ENCODE data around the gene TTC21B. TPM values are rescaled to one million over a fixed set of nuclear protein-coding genes. Genes with fewer than 3 reads are reported as not detected.

TTC21B gene
- polyA plus RNA-seq, 3 donors: 3.1 to 6.7 (median 3.8) TPM

GRCh38 chr2:165891345-165891744, 62.2 kb downstream of the TTC21B start:
- no peak for DNase-seq
- Histone ChIP-seq H4K20me1 (ENCODE audit: insufficient read depth, low read length) (no peaks in the 10 kb centered on the region), H3K27me3 (ENCODE audit: control insufficient read depth in 2 of 2, insufficient read depth in 2 of 2, low read length in 2 of 2) (no peaks in the 10 kb centered on the region), H3K4me1 (ENCODE audit: control insufficient read depth in 1 of 2, insufficient read depth in 2 of 2, low read length in 2 of 2) (peaks cover 16 to 19% of the 10 kb centered on the region in 2 donors), H3K9ac (ENCODE audit: insufficient read depth, low read length, poor library complexity, severe bottlenecking) (no peak overlapping the region), H2AFZ (ENCODE audit: insufficient read depth, low read depth, low read length, poor library complexity, severe bottlenecking) (no peak overlapping the region), H3K4me3 (replicated peaks in 1 of 3; ENCODE audit: low read depth in 2 of 3, low read length in 3 of 3) (no peak overlapping the region), H3K27ac (ENCODE audit: low read depth in 1 of 2, low read length in 2 of 2) (no peak overlapping the region), H3K4me2 (replicated peaks; ENCODE audit: extremely low read depth, low read length, poor library complexity, severe bottlenecking) (no peak overlapping the region), H3K36me3 (replicated peaks in 1 of 2; ENCODE audit: control insufficient read depth in 1 of 2, insufficient read depth in 2 of 2, low read length in 2 of 2) (peaks cover 19 to 43% of the 10 kb centered on the region in 2 donors), H3K79me2 (ENCODE audit: insufficient read depth, low read length) (no peaks in the 10 kb centered on the region), H3K9me3 (replicated peaks in 1 of 2; ENCODE audit: control insufficient read depth in 1 of 2, insufficient read depth in 1 of 2, low read length in 2 of 2) (no peaks in the 10 kb centered on the region)
- Mint-ChIP-seq H3K27me3 (ENCODE audit: low read depth in 3 of 3) (peaks cover 0 to 2% (median 0%) of the 10 kb centered on the region in 3 donors), H3K4me1 (peaks cover 23% of the 10 kb centered on the region), H3K27ac (no peak overlapping the region), H3K9me3 (peaks cover 0 to 2% (median 0%) of the 10 kb centered on the region in 7 donors), H3K4me3 (no peak overlapping the region), H3K36me3 (peaks cover 32 to 45% of the 10 kb centered on the region in 2 donors)
- WGBS (ENCODE audit: insufficient coverage): no CpG with 5 or more reads among the region's 1 CpG
- intact Hi-C loops (cut with micrococcal nuclease): no loop called here
- no peak for TF ChIP-seq CTCF (IDR thresholded peaks at IDR 0.05)

- Mint-ChIP-seq H3K27me3 (ENCODE audit: low read depth in 3 of 3) (peaks cover 0 to 2% (median 0%) of the 10 kb centered on the region in 3 donors), H3K4me1 (peaks cover 20% of the 10 kb centered on the region), H3K9me3 (peaks cover 0 to 2% (median 0%) of the 10 kb centered on the region in 7 donors), H3K27ac (peak overlapping the region in 1 of 7 donors; percentile 82), H3K4me3 (no peak overlapping the region), H3K36me3 (peaks cover 34 to 43% of the 10 kb centered on the region in 2 donors)
- intact Hi-C loops (cut with micrococcal nuclease): no loop called here
- Histone ChIP-seq H3K27me3 (ENCODE audit: control insufficient read depth in 2 of 2, insufficient read depth in 2 of 2, low read length in 2 of 2) (no peaks in the 10 kb centered on the region), H3K4me3 (replicated peaks in 1 of 3; ENCODE audit: low read depth in 2 of 3, low read length in 3 of 3) (no peak overlapping the region), H3K36me3 (replicated peaks in 1 of 2; ENCODE audit: control insufficient read depth in 1 of 2, insufficient read depth in 2 of 2, low read length in 2 of 2) (peaks cover 17 to 48% of the 10 kb centered on the region in 2 donors), H4K20me1 (ENCODE audit: insufficient read depth, low read length) (no peaks in the 10 kb centered on the region), H3K9me3 (replicated peaks in 1 of 2; ENCODE audit: control insufficient read depth in 1 of 2, insufficient read depth in 1 of 2, low read length in 2 of 2) (no peaks in the 10 kb centered on the region), H3K79me2 (ENCODE audit: insufficient read depth, low read length) (no peaks in the 10 kb centered on the region), H3K27ac (ENCODE audit: low read depth in 1 of 2, low read length in 2 of 2) (peak overlapping the region in 1 of 2 donors; percentile 73), H3K4me1 (ENCODE audit: control insufficient read depth in 1 of 2, insufficient read depth in 2 of 2, low read length in 2 of 2) (peaks cover 16 to 19% of the 10 kb centered on the region in 2 donors), H2AFZ (ENCODE audit: insufficient read depth, low read depth, low read length, poor library complexity, severe bottlenecking) (no peak overlapping the region), H3K9ac (ENCODE audit: insufficient read depth, low read length, poor library complexity, severe bottlenecking) (no peak overlapping the region), H3K4me2 (replicated peaks; ENCODE audit: extremely low read depth, low read length, poor library complexity, severe bottlenecking) (no peak overlapping the region)
- TF ChIP-seq CTCF (IDR thresholded peaks at IDR 0.05): no peak
- DNase-seq: no peak
Measured at GRCh38 chr2:165889798-165890197, 63.8 kb downstream of the TTC21B start.
